Tibial nerve (tissue), 3 donors: Measurements from ENCODE around the gene LMNB1.

Experiments
- POLR2A ChIP-seq, 2 donors: fragments of 450-650 bp; IDR thresholded peaks; one replicate each; pipeline ENCODE4 v1.6.1; 2017; ENCODE audit warnings: antibody characterized with exemption in 2 of 2, mild to moderate bottlenecking in 2 of 2, moderate library complexity in 2 of 2
- TF ChIP-seq, protein P1 (sequence below), 5 experiments: fragments of 200-600 bp in 3 of 5; fragments of 450-650 bp in 2 of 5; sonication (generic) in 3 of 5; IDR thresholded peaks; one replicate each; pipeline ENCODE4 v1.5.1; 2016 to 2019; ENCODE audit warnings: antibody characterized with exemption in 5 of 5, mild to moderate bottlenecking in 3 of 5, moderate library complexity in 2 of 5

DNA sequence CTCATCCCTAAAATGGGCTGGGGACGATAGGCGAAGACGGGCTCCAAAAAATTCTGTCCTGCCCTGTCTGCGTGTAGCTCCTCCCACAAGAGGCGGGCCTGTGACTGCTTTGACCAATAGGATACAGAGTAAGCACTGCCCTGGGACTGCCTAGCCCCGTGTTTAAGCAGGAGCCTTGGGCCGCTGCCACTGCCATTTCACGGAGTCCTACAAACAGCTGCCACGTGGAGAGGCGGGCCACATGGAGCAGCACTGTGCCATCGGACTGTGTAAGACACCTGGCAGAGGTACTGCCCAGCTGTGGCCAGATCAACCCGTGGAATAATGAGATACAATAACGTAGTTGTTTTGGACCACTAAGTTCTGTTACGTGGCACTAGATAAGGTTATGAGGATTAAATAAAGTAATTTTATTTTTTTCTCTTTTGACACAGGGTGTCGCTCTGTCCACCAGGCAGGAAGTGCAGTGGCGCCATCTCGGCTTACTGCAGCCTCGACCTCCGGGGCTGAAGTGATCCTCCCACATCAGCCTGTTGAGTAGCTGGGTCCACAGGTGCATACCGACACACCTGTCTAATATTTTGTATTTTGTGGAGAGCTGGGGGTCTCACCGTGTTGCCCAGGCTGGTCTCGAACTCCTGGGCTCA, 87.2 kb downstream of the LMNB1 start:
- no peak for TF ChIP-seq POLR2A (IDR thresholded peaks at IDR 0.05)
- TF ChIP-seq, protein P1, sequence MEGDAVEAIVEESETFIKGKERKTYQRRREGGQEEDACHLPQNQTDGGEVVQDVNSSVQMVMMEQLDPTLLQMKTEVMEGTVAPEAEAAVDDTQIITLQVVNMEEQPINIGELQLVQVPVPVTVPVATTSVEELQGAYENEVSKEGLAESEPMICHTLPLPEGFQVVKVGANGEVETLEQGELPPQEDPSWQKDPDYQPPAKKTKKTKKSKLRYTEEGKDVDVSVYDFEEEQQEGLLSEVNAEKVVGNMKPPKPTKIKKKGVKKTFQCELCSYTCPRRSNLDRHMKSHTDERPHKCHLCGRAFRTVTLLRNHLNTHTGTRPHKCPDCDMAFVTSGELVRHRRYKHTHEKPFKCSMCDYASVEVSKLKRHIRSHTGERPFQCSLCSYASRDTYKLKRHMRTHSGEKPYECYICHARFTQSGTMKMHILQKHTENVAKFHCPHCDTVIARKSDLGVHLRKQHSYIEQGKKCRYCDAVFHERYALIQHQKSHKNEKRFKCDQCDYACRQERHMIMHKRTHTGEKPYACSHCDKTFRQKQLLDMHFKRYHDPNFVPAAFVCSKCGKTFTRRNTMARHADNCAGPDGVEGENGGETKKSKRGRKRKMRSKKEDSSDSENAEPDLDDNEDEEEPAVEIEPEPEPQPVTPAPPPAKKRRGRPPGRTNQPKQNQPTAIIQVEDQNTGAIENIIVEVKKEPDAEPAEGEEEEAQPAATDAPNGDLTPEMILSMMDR (IDR thresholded peaks at IDR 0.05), result no peak
